ENCODE results near the gene CTSZ.

The CTSZ gene

GRCh38 chr20:59040667-59041066, 33.6 kb upstream of the CTSZ start:
- no peak for ATAC-seq
- TF ChIP-seq ZNF565 (CRISPR knock-in tag; conservative IDR thresholded peaks at IDR 0.05; ENCODE audit: low read depth) (no peak), ISL1 (CRISPR knock-in tag; IDR thresholded peaks at IDR 0.05) (no peak), CSDC2 (CRISPR knock-in tag; IDR thresholded peaks at IDR 0.05) (no peak), SNAI2 (CRISPR knock-in tag; IDR thresholded peaks at IDR 0.05) (no peak), PPARA (CRISPR knock-in tag; IDR thresholded peaks at IDR 0.05; ENCODE audit: borderline replicate concordance) (no peak), PATZ1 (CRISPR knock-in tag; IDR thresholded peaks at IDR 0.05; ENCODE audit: borderline replicate concordance) (no peak), OSR1 (CRISPR knock-in tag; IDR thresholded peaks at IDR 0.05) (no peak), BACH2 (CRISPR knock-in tag; IDR thresholded peaks at IDR 0.05; ENCODE audit: borderline replicate concordance) (no peak), ARNTL (CRISPR knock-in tag; IDR thresholded peaks at IDR 0.05; ENCODE audit: borderline replicate concordance, low read depth) (no peak), TOX (CRISPR knock-in tag; IDR thresholded peaks at IDR 0.05; ENCODE audit: borderline replicate concordance) (no peak), ESRRG (CRISPR knock-in tag; IDR thresholded peaks at IDR 0.05) (no peak), ZNF8 (CRISPR knock-in tag; IDR thresholded peaks at IDR 0.05) (no peak), GLIS3 (CRISPR knock-in tag; IDR thresholded peaks at IDR 0.05) (no peak), TCF4 (CRISPR knock-in tag; IDR thresholded peaks at IDR 0.05; ENCODE audit: borderline replicate concordance) (no peak), TSHZ2 (CRISPR knock-in tag; IDR thresholded peaks at IDR 0.05) (no peak)
- TF ChIP-seq, protein P1, sequence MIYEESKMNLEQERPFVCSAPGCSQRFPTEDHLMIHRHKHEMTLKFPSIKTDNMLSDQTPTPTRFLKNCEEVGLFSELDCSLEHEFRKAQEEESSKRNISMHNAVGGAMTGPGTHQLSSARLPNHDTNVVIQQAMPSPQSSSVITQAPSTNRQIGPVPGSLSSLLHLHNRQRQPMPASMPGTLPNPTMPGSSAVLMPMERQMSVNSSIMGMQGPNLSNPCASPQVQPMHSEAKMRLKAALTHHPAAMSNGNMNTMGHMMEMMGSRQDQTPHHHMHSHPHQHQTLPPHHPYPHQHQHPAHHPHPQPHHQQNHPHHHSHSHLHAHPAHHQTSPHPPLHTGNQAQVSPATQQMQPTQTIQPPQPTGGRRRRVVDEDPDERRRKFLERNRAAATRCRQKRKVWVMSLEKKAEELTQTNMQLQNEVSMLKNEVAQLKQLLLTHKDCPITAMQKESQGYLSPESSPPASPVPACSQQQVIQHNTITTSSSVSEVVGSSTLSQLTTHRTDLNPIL (CRISPR knock-in tag; IDR thresholded peaks at IDR 0.05; ENCODE audit: low read depth) = no peak
- TF ChIP-seq, protein P2, sequence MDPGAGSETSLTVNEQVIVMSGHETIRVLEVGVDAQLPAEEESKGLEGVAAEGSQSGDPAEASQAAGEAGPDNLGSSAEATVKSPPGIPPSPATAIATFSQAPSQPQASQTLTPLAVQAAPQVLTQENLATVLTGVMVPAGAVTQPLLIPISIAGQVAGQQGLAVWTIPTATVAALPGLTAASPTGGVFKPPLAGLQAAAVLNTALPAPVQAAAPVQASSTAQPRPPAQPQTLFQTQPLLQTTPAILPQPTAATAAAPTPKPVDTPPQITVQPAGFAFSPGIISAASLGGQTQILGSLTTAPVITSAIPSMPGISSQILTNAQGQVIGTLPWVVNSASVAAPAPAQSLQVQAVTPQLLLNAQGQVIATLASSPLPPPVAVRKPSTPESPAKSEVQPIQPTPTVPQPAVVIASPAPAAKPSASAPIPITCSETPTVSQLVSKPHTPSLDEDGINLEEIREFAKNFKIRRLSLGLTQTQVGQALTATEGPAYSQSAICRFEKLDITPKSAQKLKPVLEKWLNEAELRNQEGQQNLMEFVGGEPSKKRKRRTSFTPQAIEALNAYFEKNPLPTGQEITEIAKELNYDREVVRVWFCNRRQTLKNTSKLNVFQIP (CRISPR knock-in tag; IDR thresholded peaks at IDR 0.05; ENCODE audit: borderline replicate concordance, low read depth) = no peak

GRCh38 chr20:59039233-59039632, 32.2 kb upstream of the CTSZ start:
- ATAC-seq = no peak
- no peak for TF ChIP-seq ZNF8 (CRISPR knock-in tag; IDR thresholded peaks at IDR 0.05)
- TF ChIP-seq CSDC2 (CRISPR knock-in tag; IDR thresholded peaks at IDR 0.05) = no peak
- TF ChIP-seq GLIS3 (CRISPR knock-in tag; IDR thresholded peaks at IDR 0.05) = no peak
- no peak for TF ChIP-seq OSR1 (CRISPR knock-in tag; IDR thresholded peaks at IDR 0.05)
- no peak for TF ChIP-seq ESRRG (CRISPR knock-in tag; IDR thresholded peaks at IDR 0.05)
- no peak for TF ChIP-seq ZFP3 (CRISPR knock-in tag; IDR thresholded peaks at IDR 0.05)
- no peak for TF ChIP-seq TSHZ2 (CRISPR knock-in tag; IDR thresholded peaks at IDR 0.05)
- TF ChIP-seq TCF4 (CRISPR knock-in tag; IDR thresholded peaks at IDR 0.05; ENCODE audit: borderline replicate concordance) = no peak
- no peak for TF ChIP-seq TOX (CRISPR knock-in tag; IDR thresholded peaks at IDR 0.05; ENCODE audit: borderline replicate concordance)
- TF ChIP-seq PATZ1 (CRISPR knock-in tag; IDR thresholded peaks at IDR 0.05; ENCODE audit: borderline replicate concordance) = no peak

Data from SK-N-SH treated with all-trans-retinoic acid at 6 μM for 48 hours (cell line).